Endothelial cell of umbilical vein (primary cell): ENCODE results near the gene EHBP1L1. TPM values are rescaled to one million over a fixed set of nuclear protein-coding genes. Genes with fewer than 3 reads are reported as not detected.

ENCODE experiments used
- BruUV-seq: library from RNA; stranded (reverse); fragments of 400-500 nt; replicated peaks from 2 replicates; lab custom pipeline; 2021; lab: Mats Ljungman, UMichigan
- CTCF ChIA-PET: fragments of 300-600, 350-600 bp; sonication (Branson Sonifier 250); formaldehyde crosslinking; loops from one replicate; lab custom pipeline; 2021; ENCODE audit warnings: antibody characterized with exemption, inconsistent platforms; lab: Charles Lee
- POLR2A ChIA-PET: fragments of 300-600, 350-600 bp; sonication (Branson Sonifier 250); formaldehyde crosslinking; loops from one replicate; lab custom pipeline; 2021; ENCODE audit warnings: antibody characterized with exemption, inconsistent platforms; lab: Charles Lee
- DNase-seq: peaks from one replicate; pipeline ENCODE4 v3.0.0-alpha.2; 2011; ENCODE audit warnings: low read depth, low spot score
- FAIRE-seq: peaks from 2 replicates; lab custom pipeline; 2011; peaks lifted over from hg19 to GRCh38; lab: Jason Lieb, UNC
- H2AFZ ChIP-seq: 2 replicates; pipeline ENCODE4 v1.6.0; 2012; ENCODE audit warnings: low read depth, low read length, control low read depth, inconsistent platforms
- H3K27ac ChIP-seq: 2 replicates; pipeline ENCODE4 v1.5.1; 2011; ENCODE audit warnings: low read depth, mild to moderate bottlenecking, control low read depth, low read length, moderate library complexity; ENCODE audit not compliant: insufficient read depth
- H3K27me3 ChIP-seq, 2 experiments: 2 replicates each; pipeline versions ENCODE4 v1.6.0 to v1.6.1; 2011; ENCODE audit warnings: low read length in 2 of 2, mixed read lengths in 1 of 2; ENCODE audit not compliant: control insufficient read depth in 2 of 2, insufficient read depth in 2 of 2
- H3K36me3 ChIP-seq, 2 experiments: 2 replicates in 1 of 2; 3 replicates in 1 of 2; pipeline ENCODE4 v1.5.1; 2011; ENCODE audit warnings: low read length in 2 of 2, mild to moderate bottlenecking in 1 of 2, moderate library complexity in 1 of 2; ENCODE audit not compliant: control insufficient read depth in 2 of 2, insufficient read depth in 2 of 2; ENCODE audit errors: extremely low read depth in 1 of 2
- H3K4me1 ChIP-seq: 3 replicates; pipeline ENCODE4 v1.5.1; 2011; ENCODE audit warnings: mild to moderate bottlenecking, low read length; ENCODE audit not compliant: control insufficient read depth, insufficient read depth; ENCODE audit errors: extremely low read depth
- H3K4me2 ChIP-seq: 2 replicates; pipeline ENCODE4 v1.6.1; 2011; ENCODE audit warnings: low read length, control low read depth, mixed read lengths; ENCODE audit not compliant: insufficient read depth
- H3K4me3 ChIP-seq, 3 experiments: fragments of 200-600 bp in 1 of 3; sonication (generic), shearing (Covaris generic) in 1 of 3; replicated peaks in 1 of 3; 2 replicates each; pipeline ENCODE4 v1.5.1; 2011 to 2016; ENCODE audit warnings: control low read depth in 3 of 3, low read length in 3 of 3, mild to moderate bottlenecking in 2 of 3, inconsistent platforms in 1 of 3, low read depth in 1 of 3, moderate library complexity in 1 of 3; ENCODE audit not compliant: insufficient read depth in 1 of 3
- H3K79me2 ChIP-seq: 2 replicates; pipeline ENCODE4 v1.6.0; 2012; ENCODE audit warnings: low read length, inconsistent platforms; ENCODE audit not compliant: control insufficient read depth, insufficient read depth
- H3K9ac ChIP-seq: replicated peaks from 2 replicates; pipeline ENCODE3; 2011; ENCODE audit warnings: low read length, control low read depth; ENCODE audit not compliant: insufficient read depth; ENCODE audit errors: extremely low read depth
- H3K9me1 ChIP-seq: replicated peaks from 3 replicates; pipeline ENCODE4 v1.6.0; 2011; ENCODE audit warnings: mild to moderate bottlenecking, low read length; ENCODE audit not compliant: control insufficient read depth, insufficient read depth; ENCODE audit errors: extremely low read depth
- H3K9me3 ChIP-seq: replicated peaks from 2 replicates; pipeline ENCODE4 v1.5.1; 2012; ENCODE audit warnings: low read length, inconsistent platforms; ENCODE audit not compliant: control insufficient read depth, insufficient read depth
- H4K20me1 ChIP-seq: replicated peaks from 2 replicates; pipeline ENCODE3; 2011; ENCODE audit warnings: mild to moderate bottlenecking, low read length; ENCODE audit not compliant: control insufficient read depth, insufficient read depth; ENCODE audit errors: extremely low read depth
- CTCF ChIP-seq, 2 donors: IDR thresholded peaks; 1 replicate in 1 of 2; 2 replicates in 1 of 2; pipeline ENCODE4 v1.5.1; 2011; ENCODE audit warnings: low read length in 2 of 2, mild to moderate bottlenecking in 2 of 2, moderate library complexity in 2 of 2, control low read depth in 1 of 2, inconsistent platforms in 1 of 2, low read depth in 1 of 2; ENCODE audit not compliant: insufficient read depth in 1 of 2; ENCODE audit errors: extremely low read depth in 1 of 2
- EZH2 ChIP-seq: IDR thresholded peaks from 2 replicates; pipeline ENCODE4 v1.6.1; 2012; ENCODE audit warnings: borderline replicate concordance, low read depth, mild to moderate bottlenecking, moderate library complexity, low read length, inconsistent platforms; ENCODE audit not compliant: severe bottlenecking
- FOS ChIP-seq: IDR thresholded peaks from 2 replicates; pipeline ENCODE4 v1.6.1; 2011; ENCODE audit warnings: mild to moderate bottlenecking, low read length, moderate library complexity, borderline replicate concordance; ENCODE audit not compliant: insufficient read depth
- GATA2 ChIP-seq: IDR thresholded peaks from 2 replicates; pipeline ENCODE4 v1.7.0; 2011; ENCODE audit warnings: low read depth, mild to moderate bottlenecking, moderate library complexity, mixed read lengths, low read length; ENCODE audit not compliant: insufficient read length, insufficient read depth
- JUN ChIP-seq: IDR thresholded peaks from 2 replicates; pipeline ENCODE4 v1.6.1; 2011; ENCODE audit warnings: borderline replicate concordance, low read depth; ENCODE audit not compliant: insufficient read length, insufficient read depth
- MAX ChIP-seq: IDR thresholded peaks from 2 replicates; pipeline ENCODE4 v1.6.1; 2011; ENCODE audit not compliant: insufficient read depth, insufficient read length
- MYC ChIP-seq: IDR thresholded peaks from one replicate; pipeline ENCODE4 v1.6.1; 2011; ENCODE audit warnings: mild to moderate bottlenecking, low read depth, low read length
- POLR2A ChIP-seq: IDR thresholded peaks from 2 replicates; pipeline ENCODE4 v1.6.1; 2012; ENCODE audit warnings: low read depth, mild to moderate bottlenecking, control low read depth, low read length
- POLR2AphosphoS5 ChIP-seq: IDR thresholded peaks from 2 replicates; pipeline ENCODE4 v1.6.1; 2012; ENCODE audit warnings: low read depth, mild to moderate bottlenecking, control low read depth, low read length, moderate library complexity; ENCODE audit not compliant: insufficient read depth
- dilution Hi-C: fragments of 300-500 bp; cut with MboI; formaldehyde crosslinking; loops from one replicate; pipeline ENCODE4 v1.15.0; 2019; ENCODE audit warnings: low sequenced_read_pairs; ENCODE audit not compliant: extremely low pct_ligation_motif_present
- intact Hi-C: fragments of 100-400 bp; cut with micrococcal nuclease; formaldehyde crosslinking; loops from one replicate; pipeline ENCODE4 v1.10.0; 2022
- polyA plus RNA-seq, 4 experiments: library from polyadenylated mRNA; depleted of rRNA in 3 of 4; stranded (reverse) in 3 of 4; unstranded in 1 of 4; fragments of >200 nt; gene quantifications; 2 replicates each; pipeline versions ENCODE4 v1.2.1 to v1.2.3, GENCODE V29; 2011 to 2012; ENCODE audit warnings: missing spikeins in 1 of 4
- total RNA-seq: library from RNA; stranded (reverse); gene quantifications from 2 replicates; pipeline ENCODE4 v1.2.3, GENCODE V29; 2021

EHBP1L1 gene
- total and polyA plus RNA-seq, 2 donors (not counting 3 experiments of a cell fraction or from before 2014, with no cell fraction given), result 12.7 to 19.7 TPM

- Histone ChIP-seq H3K36me3 (no peaks in the 10 kb centered on the region), H3K9ac (peak overlapping the region; percentile 85), H3K27ac (peak overlapping the region; percentile 61), H3K4me3 (peak overlapping the region; percentile 5 to 66 (median 30)), H3K79me2 (peaks cover 25% of the 10 kb centered on the region), H4K20me1 (no peaks in the 10 kb centered on the region), H3K27me3 (no peaks in the 10 kb centered on the region), H2AFZ (peak overlapping the region; percentile 40), H3K9me3 (no peaks in the 10 kb centered on the region), H3K9me1 (no peaks in the 10 kb centered on the region), H3K4me1 (peaks cover 44% of the 10 kb centered on the region), H3K4me2 (peak overlapping the region; percentile 62)
- dilution Hi-C loops (no loop called here), intact Hi-C loops (no loop called here)
- TF ChIP-seq POLR2AphosphoS5 (no peak), MYC (no peak), MAX (no peak), CTCF (IDR thresholded peaks at IDR 0.05; ENCODE audit: extremely low read depth in 1 of 2, insufficient read depth in 1 of 2, low read depth in 1 of 2, low read length in 2 of 2) (no peak), GATA2 (no peak), FOS (no peak), JUN (no peak), EZH2 (no peak), POLR2A (no peak)
- FAIRE-seq (peak; percentile 57), DNase-seq (no peak)
- CTCF ChIA-PET, result interaction anchor here (0.6 to 9.7 kb wide), 6 partner anchors 10 to 46 kb away, joined by 3 to 167 read pairs (median 18); partner anchors contain the start of genes LTBP3, MAP3K11 and PCNX3
- POLR2A ChIA-PET, result interaction anchor here (1.1 to 1.2 kb wide), 2 partner anchors 9 to 147 kb away, joined by 3 to 4 read pairs; partner anchors contain the start of gene NEAT1
- no TSS peak for BruUV-seq
Measured at GRCh38 chr11:65569164-65569972, 6.5 kb upstream of the EHBP1L1 start.
